Neural crest cell (in vitro differentiated cells): Measurements from ENCODE around the gene LYPLAL1. TPM values are rescaled to one million over a fixed set of nuclear protein-coding genes. Genes with fewer than 3 reads are reported as not detected.
A peak's percentile ranks its signal among the peaks of the same experiment; 100 is the strongest.

Experiments
- DNase-seq: peaks from one replicate; pipeline ENCODE4 v3.0.0; 2021; ENCODE audit warnings: low read depth, mixed read lengths, low spot score
- H3K27ac Mint-ChIP-seq: one replicate; pipeline ENCODE4 v1.8.0; 2021; ENCODE audit warnings: mild to moderate bottlenecking, mixed read lengths; ENCODE audit not compliant: unreplicated experiment
- H3K27me3 Mint-ChIP-seq: 2 replicates; pipeline ENCODE4 v1.8.0; 2021; ENCODE audit warnings: low read depth, mild to moderate bottlenecking, mixed read lengths
- H3K36me3 Mint-ChIP-seq: 2 replicates; pipeline ENCODE4 v1.8.0; 2021; ENCODE audit warnings: low read depth, mild to moderate bottlenecking, mixed read lengths
- H3K4me1 Mint-ChIP-seq: 2 replicates; pipeline ENCODE4 v1.8.0; 2021; ENCODE audit warnings: mixed read lengths
- H3K4me3 Mint-ChIP-seq: one replicate; pipeline ENCODE4 v1.8.0; 2021; ENCODE audit warnings: mild to moderate bottlenecking, mixed read lengths
- H3K9me3 Mint-ChIP-seq: 2 replicates; pipeline ENCODE4 v1.8.0; 2021; ENCODE audit warnings: mixed read lengths
- total RNA-seq: library from RNA; stranded (reverse); gene quantifications from 2 replicates; pipeline ENCODE4 v1.2.1, GENCODE V29; 2021
- TF ChIP-seq, protein P1 (sequence below): fragments of 200-600 bp; sonication (generic); conservative IDR thresholded peaks from 2 replicates; pipeline ENCODE4 v1.5.0; 2021; ENCODE audit warnings: antibody characterized with exemption, mild to moderate bottlenecking

Gene LYPLAL1
- total RNA-seq, 1 donor from 2014 or later: 21.1 TPM

DNA sequence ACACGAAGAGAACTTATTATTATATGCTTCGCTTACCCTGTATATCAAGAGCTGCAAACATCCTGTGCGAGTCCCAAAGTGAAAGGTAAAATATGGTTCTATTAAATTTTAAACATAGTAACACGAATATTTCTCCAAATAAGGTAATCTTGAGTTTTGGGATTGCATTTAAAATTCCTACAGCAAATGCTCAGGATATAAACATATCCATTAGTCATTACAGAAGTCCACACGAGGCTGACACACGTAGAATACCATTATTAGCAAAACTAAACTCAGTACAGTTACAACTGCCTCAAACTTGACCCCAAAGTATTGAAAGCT, 282 bp upstream of the LYPLAL1 start:
- TF ChIP-seq, protein P1, sequence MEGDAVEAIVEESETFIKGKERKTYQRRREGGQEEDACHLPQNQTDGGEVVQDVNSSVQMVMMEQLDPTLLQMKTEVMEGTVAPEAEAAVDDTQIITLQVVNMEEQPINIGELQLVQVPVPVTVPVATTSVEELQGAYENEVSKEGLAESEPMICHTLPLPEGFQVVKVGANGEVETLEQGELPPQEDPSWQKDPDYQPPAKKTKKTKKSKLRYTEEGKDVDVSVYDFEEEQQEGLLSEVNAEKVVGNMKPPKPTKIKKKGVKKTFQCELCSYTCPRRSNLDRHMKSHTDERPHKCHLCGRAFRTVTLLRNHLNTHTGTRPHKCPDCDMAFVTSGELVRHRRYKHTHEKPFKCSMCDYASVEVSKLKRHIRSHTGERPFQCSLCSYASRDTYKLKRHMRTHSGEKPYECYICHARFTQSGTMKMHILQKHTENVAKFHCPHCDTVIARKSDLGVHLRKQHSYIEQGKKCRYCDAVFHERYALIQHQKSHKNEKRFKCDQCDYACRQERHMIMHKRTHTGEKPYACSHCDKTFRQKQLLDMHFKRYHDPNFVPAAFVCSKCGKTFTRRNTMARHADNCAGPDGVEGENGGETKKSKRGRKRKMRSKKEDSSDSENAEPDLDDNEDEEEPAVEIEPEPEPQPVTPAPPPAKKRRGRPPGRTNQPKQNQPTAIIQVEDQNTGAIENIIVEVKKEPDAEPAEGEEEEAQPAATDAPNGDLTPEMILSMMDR: no peak
- Mint-ChIP-seq H3K4me1 (peaks cover 24% of the 10 kb centered on the region), H3K27ac (peak overlapping the region; percentile 98), H3K27me3 (no peaks in the 10 kb centered on the region), H3K9me3 (peaks cover 4% of the 10 kb centered on the region), H3K4me3 (peak overlapping the region; percentile 99), H3K36me3 (peaks cover 5% of the 10 kb centered on the region)
- DNase-seq: no peak

DNA sequence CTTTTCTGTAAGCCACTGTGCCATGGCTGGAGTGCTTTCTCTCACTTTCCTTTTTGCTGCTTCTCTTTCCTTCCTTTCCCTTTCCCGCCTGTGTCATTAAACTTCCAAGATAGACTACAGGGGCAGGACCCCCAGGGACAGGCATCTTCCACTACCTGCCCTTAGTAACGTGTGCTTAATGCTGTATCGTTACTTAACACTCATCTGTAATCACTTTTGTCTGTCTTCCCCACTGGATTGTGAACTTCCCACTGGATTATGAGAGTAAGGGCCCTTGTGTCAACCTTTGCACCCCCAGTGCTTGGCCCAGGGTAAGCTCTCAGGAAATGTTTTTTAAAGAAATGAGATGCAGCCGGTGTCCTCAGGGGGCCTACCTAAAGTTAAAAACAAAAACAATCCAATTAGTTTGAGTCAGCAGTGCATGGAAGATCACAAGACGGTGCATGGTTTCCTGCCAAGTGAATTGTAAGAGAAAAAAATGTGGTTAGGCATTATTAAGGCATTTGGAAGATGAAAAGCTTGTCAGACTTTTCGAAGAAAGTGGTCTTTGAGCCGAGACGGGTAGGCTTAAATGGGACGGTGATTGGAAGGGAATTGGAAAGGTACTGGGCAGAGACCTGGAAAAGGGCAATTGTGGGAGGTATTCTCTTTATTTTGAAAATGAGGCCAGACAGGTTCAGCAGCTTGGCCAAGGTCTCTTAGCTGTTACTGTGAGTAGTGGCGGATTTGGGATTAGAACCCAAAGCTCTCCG, 958 bp downstream of the LYPLAL1 start:
- peak overlapping the region; percentile 98 for H3K27ac Mint-ChIP-seq
- peaks cover 4% of the 10 kb centered on the region for H3K9me3 Mint-ChIP-seq
- TF ChIP-seq, protein P1: no peak
- H3K4me1 Mint-ChIP-seq: peaks cover 24% of the 10 kb centered on the region
- H3K27me3 Mint-ChIP-seq: no peaks in the 10 kb centered on the region
- peaks cover 9% of the 10 kb centered on the region for H3K36me3 Mint-ChIP-seq
- no peak for DNase-seq
- peak overlapping the region; percentile 99 for H3K4me3 Mint-ChIP-seq

DNA sequence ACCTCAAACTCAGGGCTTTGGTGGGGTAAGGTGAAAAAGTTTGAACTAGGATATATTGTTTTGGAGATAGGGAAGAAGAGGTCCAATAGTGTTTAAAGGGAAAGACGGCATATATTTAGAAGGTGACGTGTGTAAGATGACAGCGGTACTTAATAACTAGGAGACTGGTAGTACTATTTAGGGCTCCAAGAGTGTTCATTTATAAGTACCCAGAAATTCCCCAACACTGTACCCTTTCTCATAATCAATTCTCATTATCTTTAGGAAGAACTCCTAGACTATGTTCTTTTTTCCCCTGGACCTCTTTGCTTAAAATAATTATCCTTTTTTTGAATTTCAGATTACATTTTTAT, 1.5 kb downstream of the LYPLAL1 start:
- H3K4me3 Mint-ChIP-seq: peak overlapping the region; percentile 99
- no peak overlapping the region for H3K27ac Mint-ChIP-seq
- DNase-seq: no peak
- H3K4me1 Mint-ChIP-seq: peaks cover 24% of the 10 kb centered on the region
- peaks cover 4% of the 10 kb centered on the region for H3K9me3 Mint-ChIP-seq
- TF ChIP-seq, protein P1: no peak
- H3K27me3 Mint-ChIP-seq: no peaks in the 10 kb centered on the region
- peaks cover 9% of the 10 kb centered on the region for H3K36me3 Mint-ChIP-seq

DNA sequence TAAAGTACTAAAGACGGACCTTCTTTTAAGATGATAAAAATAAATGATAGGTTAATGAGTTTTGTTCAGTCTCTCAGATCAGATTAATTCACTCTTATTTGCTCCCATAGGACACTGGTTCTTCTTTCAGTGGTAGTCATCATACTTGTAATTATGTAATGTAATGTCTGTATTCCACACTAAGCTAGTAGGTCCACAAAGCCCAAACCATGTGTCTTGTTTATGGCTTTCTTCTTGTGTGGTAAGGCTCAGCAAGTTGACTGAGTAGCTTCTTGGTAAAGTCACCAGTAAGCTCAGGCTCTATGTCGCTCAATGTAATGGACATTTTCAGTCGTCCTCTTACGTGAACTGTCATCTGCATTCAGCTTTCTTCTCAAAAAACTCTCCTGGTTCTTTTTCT, 2.5 kb downstream of the LYPLAL1 start:
- peak overlapping the region; percentile 69 for H3K4me3 Mint-ChIP-seq
- H3K27me3 Mint-ChIP-seq: no peaks in the 10 kb centered on the region
- no peak for DNase-seq
- TF ChIP-seq, protein P1: no peak
- H3K36me3 Mint-ChIP-seq: peaks cover 9% of the 10 kb centered on the region
- H3K27ac Mint-ChIP-seq: no peak overlapping the region
- H3K9me3 Mint-ChIP-seq: peaks cover 4% of the 10 kb centered on the region
- H3K4me1 Mint-ChIP-seq: peaks cover 24% of the 10 kb centered on the region

DNA sequence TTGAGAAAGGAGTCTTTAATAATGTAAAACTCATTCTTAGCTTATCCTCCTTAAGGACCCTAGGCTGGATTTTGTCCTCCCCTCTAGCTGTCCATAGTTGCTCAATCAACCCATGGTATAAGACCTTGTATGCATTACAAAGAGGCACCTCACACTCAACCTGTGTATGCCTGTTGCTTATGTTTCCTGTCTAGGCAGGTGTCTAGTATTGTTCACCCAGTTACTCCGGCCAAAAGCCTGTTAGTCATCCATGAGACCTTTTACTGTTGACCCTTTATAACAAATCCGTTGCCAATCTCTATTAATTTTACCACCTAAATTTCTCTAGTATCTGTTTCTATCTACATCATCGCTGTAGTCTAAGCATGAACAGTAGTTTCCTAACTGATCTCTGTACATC, 3.7 kb downstream of the LYPLAL1 start:
- Mint-ChIP-seq H3K9me3 (peaks cover 4% of the 10 kb centered on the region), H3K27me3 (no peaks in the 10 kb centered on the region), H3K36me3 (peaks cover 12% of the 10 kb centered on the region), H3K4me1 (peaks cover 24% of the 10 kb centered on the region), H3K27ac (no peak overlapping the region), H3K4me3 (no peak overlapping the region)
- no peak for DNase-seq
- TF ChIP-seq, protein P1: no peak
